NCI-H128 (cell line): ENCODE results near the gene LRFN2.

ENCODE experiments used
- DNase-seq: peaks from one replicate; lab custom pipeline; 2025; ENCODE audit not compliant: unreplicated experiment; lab: John Stamatoyannopoulos, UW

Gene LRFN2

GRCh38 chr6:40479706-40480105 lies 107.5 kb downstream of the LRFN2 start:
- DNase-seq: no peak

GRCh38 chr6:40477246-40478126 lies 109.7 kb downstream of the LRFN2 start:
- DNase-seq: peak; percentile 66

DNA sequence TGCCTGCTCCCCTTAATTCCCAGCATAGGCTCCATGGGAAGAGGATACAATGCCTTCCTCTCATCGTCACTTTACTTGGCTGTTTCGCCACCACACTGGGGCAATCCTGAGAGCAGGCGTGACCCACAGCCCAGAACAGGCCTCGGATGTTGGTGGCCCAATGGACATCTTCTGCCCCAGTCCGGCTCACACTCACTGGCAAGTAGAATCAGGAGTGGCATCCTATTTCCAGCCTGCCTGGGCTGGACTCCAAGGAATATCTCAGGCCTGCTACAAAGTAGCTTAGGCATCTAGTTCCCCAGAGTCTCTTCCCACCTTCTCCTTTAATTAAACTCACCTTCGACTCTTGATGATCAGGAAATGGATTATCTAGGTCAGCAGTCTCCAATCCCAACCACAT lies 110.5 kb downstream of the LRFN2 start:
- no peak for DNase-seq

GRCh38 chr6:40474937-40475336 lies 112.2 kb downstream of the LRFN2 start:
- no peak for DNase-seq

DNA sequence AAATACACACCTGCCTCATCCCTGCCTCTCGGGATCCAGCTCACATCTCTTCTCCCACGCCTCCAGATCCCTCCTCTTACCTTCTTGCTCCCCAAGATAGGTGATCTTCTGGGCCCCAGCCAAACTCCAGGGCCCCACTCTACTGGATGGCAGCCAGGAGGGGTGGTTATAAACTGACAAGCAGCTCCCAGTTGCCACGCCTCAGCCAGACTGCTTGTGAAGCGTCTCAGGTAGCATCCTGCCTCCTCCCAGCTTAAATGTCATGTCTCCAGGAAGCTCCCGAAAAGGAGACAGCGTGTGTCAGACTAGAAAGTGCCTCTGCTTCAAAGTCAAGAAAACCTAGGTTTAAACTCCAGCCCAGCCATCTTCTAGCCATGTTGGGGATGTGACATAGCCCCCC lies 114.1 kb downstream of the LRFN2 start:
- DNase-seq: no peak

DNA sequence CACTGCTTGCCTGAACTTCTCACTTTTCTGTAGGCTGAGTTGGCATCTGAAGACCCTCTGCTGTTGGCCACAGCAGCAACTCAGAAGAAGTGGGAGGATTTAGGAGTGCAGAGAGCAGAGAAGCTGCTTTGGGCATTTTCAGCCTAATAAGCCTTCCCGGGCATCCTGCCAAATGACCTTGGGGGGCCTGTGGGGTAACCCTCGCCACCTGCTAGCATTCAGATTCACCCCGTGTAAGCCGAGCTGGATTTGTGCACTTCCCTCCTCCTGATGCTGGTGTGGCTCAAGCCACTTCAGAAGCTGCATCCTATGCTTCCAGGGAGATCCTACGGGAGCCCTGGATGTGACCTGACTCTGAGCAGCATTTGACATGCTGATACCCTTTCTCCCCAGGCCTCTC lies 114.8 kb downstream of the LRFN2 start:
- DNase-seq: peak; percentile 67

GRCh38 chr6:40471243-40471642 lies 115.9 kb downstream of the LRFN2 start:
- DNase-seq: no peak

DNA sequence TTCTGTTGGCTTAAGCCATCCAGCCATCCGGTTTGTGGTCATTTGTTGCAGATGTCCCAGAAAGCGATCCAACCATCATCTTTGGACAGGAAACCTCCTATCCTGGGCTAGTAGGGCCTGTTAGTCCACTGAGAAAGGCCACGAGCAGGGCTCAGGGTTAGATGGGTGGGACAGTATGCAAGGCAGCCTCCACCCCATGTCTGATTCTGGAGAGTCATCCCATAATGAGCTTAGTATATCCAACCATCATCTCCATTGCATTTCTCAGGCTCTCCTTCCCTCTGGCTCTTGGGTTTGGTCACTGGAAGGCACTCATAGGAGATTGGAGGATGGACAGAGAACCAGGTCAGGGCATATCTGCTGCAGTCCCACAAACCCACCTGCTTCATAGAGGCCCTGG lies 117.8 kb downstream of the LRFN2 start:
- no peak for DNase-seq

DNA sequence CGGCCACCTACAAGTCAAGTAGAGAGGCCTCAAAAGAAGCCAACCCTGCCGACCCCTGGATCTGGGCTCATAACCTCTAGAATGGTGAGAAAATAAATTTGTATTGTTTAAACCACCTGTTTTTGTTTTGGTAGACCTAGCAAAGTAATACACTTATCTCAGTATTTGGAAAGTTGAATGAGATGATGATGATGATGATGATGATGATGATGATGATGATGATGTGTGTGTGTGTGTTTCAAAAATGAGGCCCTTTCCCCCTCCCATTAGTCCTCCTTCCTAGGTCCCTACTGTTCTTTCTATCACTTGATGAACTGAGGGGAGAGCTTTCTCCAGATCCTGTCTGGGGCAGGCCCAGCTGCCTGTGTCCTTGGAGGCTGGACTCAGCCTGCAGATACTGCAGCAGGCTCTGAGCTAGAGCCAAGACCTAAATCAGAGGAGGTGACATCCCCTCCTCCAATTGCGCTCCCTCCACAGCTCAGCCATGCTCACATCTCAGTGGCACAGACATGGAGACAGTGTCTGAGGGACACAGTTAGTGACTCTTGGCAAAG lies 120.1 kb downstream of the LRFN2 start:
- no peak for DNase-seq

DNA sequence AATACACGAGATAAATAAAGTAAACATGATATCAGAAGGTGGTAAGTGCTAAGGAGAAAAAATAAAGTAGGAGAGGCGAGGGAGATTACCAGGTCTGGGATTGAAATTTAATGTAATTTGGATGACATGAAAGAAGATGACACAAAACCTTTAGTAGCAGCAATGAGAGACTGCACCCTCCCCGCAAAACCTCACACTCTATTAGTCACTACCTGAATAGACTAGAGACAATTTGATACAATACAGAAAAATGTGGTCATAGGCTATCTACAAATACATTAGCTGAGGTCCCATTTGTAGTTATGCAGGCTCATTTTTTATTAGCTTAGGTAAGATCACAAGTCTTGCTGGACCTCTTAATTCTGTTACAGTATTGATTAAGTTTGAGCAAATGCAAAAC lies 125.5 kb downstream of the LRFN2 start:
- no peak for DNase-seq

DNA sequence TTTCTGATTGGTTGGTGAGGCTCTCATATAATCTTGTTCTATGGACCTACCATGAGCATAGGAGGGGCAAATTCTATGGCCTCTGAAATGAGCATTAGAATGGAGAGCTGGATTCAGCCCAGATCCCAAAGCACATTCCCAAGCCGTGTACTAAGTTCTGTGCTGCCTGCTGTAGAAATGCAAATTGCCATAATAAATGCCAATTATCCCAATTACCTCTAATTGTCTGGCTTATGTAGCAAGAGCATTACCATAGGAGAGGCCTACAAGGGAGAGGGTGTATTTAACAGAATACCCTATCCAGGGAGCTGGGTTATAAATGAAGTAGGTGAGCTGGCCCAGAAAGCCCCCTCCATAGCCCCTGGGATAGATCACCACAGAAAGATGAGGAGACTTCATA lies 126.8 kb downstream of the LRFN2 start:
- DNase-seq: no peak

DNA sequence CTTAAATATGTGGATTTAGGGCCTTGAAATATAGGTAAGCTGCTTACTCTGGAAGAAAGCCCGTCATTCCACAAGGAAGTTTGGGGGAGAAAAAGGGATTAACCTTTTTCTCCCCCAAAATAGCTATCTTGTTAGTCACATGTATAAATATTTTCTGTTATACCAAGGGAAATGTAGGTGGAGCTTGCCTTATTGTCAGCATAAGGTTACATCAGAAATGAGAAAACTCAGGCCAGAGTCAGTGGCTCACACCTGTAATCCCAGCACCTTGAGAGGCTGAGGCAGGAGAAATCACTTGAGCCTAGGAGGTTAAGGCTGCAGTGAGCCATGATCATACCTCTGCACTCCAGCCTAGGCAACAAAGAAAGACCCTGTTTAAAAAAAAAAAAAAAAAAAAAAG lies 129.9 kb downstream of the LRFN2 start:
- no peak for DNase-seq

DNA sequence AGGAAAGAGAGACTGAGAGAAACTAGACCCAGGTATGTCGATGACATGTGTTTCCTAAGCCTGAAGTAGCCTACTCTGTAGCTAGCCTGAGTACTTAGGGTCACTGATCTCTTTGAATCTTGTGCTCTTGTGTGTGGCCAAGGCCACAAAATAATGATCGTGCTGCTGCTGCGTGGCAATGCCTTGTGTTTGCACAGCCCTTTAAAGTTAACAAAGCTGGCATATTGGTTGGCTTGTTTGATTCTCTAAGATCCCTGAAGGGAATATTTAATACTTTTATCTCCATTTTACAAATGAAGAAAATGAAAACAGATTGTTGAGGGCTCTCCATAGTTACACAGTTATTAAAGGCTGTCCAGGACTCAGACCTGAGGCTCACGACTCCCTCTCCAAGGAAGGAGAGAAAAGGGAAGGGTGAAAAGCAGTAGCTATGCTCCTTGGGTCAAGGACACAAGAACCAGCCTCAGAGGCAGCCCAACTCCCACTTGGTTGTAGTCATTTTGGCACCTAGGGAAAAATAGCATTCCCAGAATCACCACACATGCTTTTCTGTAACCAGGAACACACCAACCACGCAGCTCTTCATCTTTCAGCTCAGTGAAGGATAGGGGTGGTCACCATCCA lies 130.7 kb downstream of the LRFN2 start:
- DNase-seq: no peak

GRCh38 chr6:40455686-40456389 lies 131.3 kb downstream of the LRFN2 start:
- no peak for DNase-seq

GRCh38 chr6:40450483-40450882 lies 136.7 kb downstream of the LRFN2 start:
- DNase-seq: no peak

DNA sequence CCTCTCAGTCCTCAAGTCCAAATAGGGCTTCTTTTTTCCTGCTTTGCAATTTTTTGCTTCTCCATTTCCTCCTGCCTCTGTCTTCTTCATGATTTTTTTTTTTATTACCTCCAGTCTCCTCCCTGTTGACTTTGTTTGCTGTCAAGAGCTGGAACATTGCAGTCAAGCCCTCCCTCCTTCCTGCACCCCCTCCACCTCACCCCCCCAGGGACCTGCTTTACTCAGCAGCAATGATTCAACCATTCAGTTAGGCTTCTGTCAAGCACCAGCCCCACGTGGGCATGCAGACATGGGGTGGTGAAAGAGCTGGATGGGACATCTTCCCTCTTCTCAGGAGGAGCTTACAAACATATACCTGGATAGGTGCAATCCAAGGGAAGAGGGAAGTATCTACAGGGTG lies 142.4 kb downstream of the LRFN2 start:
- DNase-seq: no peak

DNA sequence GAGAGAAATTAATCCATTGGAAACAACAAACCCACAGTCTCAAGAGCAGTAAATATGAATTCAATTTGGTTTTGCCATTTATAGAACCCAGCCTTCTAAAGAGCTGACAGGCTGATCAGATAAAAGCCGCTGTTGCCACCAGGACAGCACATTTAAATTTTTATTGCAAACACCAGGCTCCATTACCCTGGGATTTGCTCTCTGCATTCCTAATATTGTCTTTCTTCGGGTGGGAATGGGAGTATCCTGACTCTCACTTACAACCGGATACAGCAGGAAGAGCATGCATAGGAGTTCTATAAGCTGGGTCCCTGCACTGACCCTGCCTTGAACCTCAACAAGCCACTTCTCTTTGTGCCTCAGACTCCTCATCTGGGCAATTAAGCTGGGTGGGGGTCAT lies 142.9 kb downstream of the LRFN2 start:
- DNase-seq: no peak

- no peak for DNase-seq
Measured at GRCh38 chr6:40443842-40444241, 143.3 kb downstream of the LRFN2 start.

DNA sequence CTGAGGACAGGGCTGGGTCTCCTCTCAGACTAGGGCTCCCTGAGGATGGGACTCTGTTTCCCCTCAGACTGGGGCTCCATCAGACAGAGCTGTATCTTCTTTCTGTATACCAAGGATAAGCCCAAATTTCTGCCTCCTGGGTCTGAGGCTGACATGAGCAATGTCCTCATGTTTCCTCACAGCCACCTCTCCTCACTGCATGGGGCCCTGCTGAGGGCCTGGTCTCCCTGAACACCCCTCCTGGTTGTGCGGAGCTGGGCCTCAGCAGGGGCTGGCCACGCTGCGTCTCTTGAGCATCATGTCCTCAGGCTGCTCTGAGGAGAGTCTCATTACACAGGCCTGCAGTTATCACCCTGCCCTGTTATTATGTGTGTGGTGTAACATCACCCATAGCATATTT lies 144.6 kb downstream of the LRFN2 start:
- DNase-seq: no peak

GRCh38 chr6:40441150-40441549 lies 146.0 kb downstream of the LRFN2 start:
- DNase-seq: no peak

DNA sequence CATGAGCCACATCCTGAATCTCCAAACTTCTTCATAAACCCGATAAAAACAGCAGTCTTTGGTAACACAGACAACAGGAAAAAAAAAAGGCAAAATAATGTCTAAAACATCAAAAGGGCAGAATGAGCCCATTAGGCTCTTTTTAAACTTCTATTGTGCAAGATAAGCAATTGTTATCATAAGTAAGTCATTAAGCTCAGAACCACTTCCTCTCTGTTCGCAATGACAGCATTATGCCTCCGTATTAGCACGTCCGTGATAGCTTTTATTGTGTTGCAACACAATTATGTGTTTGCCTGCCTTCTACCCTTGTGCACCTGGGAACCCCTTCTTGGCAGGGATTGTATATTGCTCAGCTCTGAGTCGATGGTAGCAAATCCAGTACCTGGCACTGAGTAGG lies 147.1 kb downstream of the LRFN2 start:
- DNase-seq: no peak
